H54 (cell line): ENCODE measurements around the gene MT1B.
"Not testable (repeated sequence)": the region's sequence is repeated elsewhere in the genome, so short reads cannot be mapped to it uniquely, and the experiment has no call there.

Source experiments
- DNase-seq: peaks from one replicate; pipeline ENCODE4 v3.0.0; 2011; ENCODE audit warnings: low spot score, mixed read lengths; ENCODE audit not compliant: insufficient read length
- FAIRE-seq: peaks from 3 replicates; lab custom pipeline; 2011; peaks lifted over from hg19 to GRCh38; lab: Jason Lieb, UNC
- POLR2A ChIP-seq: IDR thresholded peaks from 2 replicates; pipeline ENCODE4 v1.6.1; 2011; ENCODE audit warnings: low read depth, mild to moderate bottlenecking, low read length

MT1B gene

GRCh38 chr16:56662357-56663354 lies 11.0 kb downstream of the MT1B start:
- FAIRE-seq (no peak), DNase-seq (no peak)
- TF ChIP-seq POLR2A, result no peak

GRCh38 chr16:56664506-56664905 lies 12.8 kb downstream of the MT1B start:
- no peak for DNase-seq
- no peak for FAIRE-seq
- TF ChIP-seq POLR2A, result no peak

- not testable (repeated sequence) for DNase-seq, FAIRE-seq
Measured at GRCh38 chr16:56665286-56666261, 13.9 kb downstream of the MT1B start.

- no peak for TF ChIP-seq POLR2A
- no peak for FAIRE-seq
- no peak for DNase-seq
Measured at GRCh38 chr16:56667581-56668571, 16.2 kb downstream of the MT1B start, which contains the start of gene MT1G. Gene MT1G (minus strand): TSS chr16:56668065. CDS start chr16:56667993, 72 bp downstream.

- FAIRE-seq, result no peak
- no peak for TF ChIP-seq POLR2A
Measured at GRCh38 chr16:56669005-56669839, 17.5 kb downstream of the MT1B start, which contains the start of gene MT1H. Gene MT1H (plus strand): TSS chr16:56669814. CDS start chr16:56669885, 71 bp downstream.

GRCh38 chr16:56669840-56670619 lies 18.3 kb downstream of the MT1B start:
- no peak for TF ChIP-seq POLR2A

More at GRCh38 chr16:56669005-56669839, 17.5 kb downstream of the MT1B start, which contains the start of gene MT1H:
- DNase-seq, result no peak

GRCh38 chr16:56670620-56670934 lies 18.9 kb downstream of the MT1B start:
- FAIRE-seq, result no peak

More at GRCh38 chr16:56669840-56670619, 18.3 kb downstream of the MT1B start:
- FAIRE-seq (no peak), DNase-seq (no peak)

DNA sequence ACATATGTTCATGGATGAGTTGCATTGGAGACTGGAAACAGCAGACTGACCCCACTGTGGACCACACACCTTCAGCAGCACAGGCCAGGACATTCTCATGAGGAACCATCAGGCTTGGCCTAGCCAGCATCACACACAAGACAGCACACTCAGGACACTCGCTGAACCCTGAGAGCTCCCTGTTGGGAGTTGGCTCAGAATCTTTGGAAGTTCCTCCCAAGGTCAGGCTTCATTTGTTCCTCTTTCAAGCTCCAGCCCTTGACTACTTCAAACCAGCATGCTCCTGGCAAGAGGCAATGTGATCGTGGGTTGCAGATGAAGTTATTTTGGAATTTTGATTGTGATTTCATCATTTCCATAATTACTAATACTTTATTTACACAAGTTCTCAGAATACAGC lies 20.0 kb downstream of the MT1B start:
- not testable (repeated sequence) for FAIRE-seq, DNase-seq

More at GRCh38 chr16:56670620-56670934, 18.9 kb downstream of the MT1B start:
- DNase-seq, result no peak
- no peak for TF ChIP-seq POLR2A

GRCh38 chr16:56672171-56672570 lies 20.5 kb downstream of the MT1B start:
- not testable (repeated sequence) for FAIRE-seq, DNase-seq

DNA sequence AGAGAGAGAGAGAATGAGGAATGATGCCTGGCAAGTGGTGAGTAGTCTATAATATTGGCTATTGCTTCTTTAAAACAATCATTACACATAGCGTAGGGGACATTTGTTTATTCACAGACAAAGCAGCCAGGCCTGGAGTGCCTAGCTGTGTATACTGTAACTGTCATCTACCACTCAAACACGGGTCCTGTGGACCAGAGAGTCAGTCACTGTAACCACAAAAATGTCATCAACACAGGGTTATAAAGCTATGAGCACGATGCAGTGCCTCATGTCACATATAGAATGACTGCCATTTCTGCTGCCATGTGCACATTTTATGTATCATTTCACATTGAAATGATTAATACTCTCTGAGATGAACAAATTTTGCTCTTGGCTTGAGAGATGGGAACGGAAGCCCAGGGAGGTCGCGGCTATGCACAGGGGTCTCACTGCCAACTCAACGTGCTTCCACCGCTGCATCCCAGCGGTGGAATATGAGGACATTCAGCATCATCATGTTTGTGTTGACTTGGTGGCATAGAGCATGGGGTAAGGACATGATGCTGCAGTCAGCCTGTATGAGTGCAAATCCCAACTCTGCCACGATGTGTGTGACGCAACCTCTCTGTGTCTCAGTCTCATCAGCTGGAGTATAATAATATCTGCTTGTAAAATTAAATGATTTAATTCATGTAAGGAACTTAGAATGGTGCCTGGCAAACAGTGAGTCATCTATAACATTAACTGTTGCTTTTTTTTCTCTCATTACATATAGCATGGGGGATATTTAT lies 21.3 kb downstream of the MT1B start:
- DNase-seq (no peak), FAIRE-seq (no peak)
- no peak for TF ChIP-seq POLR2A
